ENCODE results near the gene PPP1R14B. TPM values are rescaled to one million over a fixed set of nuclear protein-coding genes. Genes with fewer than 3 reads are reported as not detected.

PPP1R14B gene
- total RNA-seq, 2 experiments from 2014 or later = 142 to 177 TPM

- Mint-ChIP-seq H3K27ac (no peak overlapping the region), H3K9me3 (ENCODE audit: low read depth) (no peaks in the 10 kb centered on the region), H3K4me3 (no peak overlapping the region), H3K27me3 (no peaks in the 10 kb centered on the region), H3K36me3 (peaks cover 14% of the 10 kb centered on the region), H3K4me1 (peaks cover 13% of the 10 kb centered on the region)
- ATAC-seq = no peak
- DNase-seq = no peak
- CTCF ChIA-PET = interaction anchor here (0.7 to 3.6 kb wide), 3 partner anchors 11 to 18 kb away, joined by 3 to 28 read pairs (median 3); partner anchors contain the start of gene PLCB3
These were observed 15.7 kb upstream of the PPP1R14B start for GRCh38 chr11:64262271-64263002.

- DNase-seq (no peak), ATAC-seq (no peak)
- H3K36me3 Mint-ChIP-seq = peaks cover 14% of the 10 kb centered on the region
- CTCF ChIA-PET = interaction anchor here (0.7 to 2.3 kb wide), 3 partner anchors 11 to 17 kb away, joined by 3 to 7 read pairs (median 3); partner anchors contain the start of gene PLCB3
- no peak overlapping the region for H3K4me3 Mint-ChIP-seq
- no peaks in the 10 kb centered on the region for H3K27me3 Mint-ChIP-seq
- peaks cover 11% of the 10 kb centered on the region for H3K4me1 Mint-ChIP-seq
- no peaks in the 10 kb centered on the region for H3K9me3 Mint-ChIP-seq (ENCODE audit: low read depth)
- no peak overlapping the region for H3K27ac Mint-ChIP-seq
These were observed 14.9 kb upstream of the PPP1R14B start for GRCh38 chr11:64261556-64262080.

- peak; percentile 18 for ATAC-seq
- H3K27me3 Mint-ChIP-seq = no peaks in the 10 kb centered on the region
- CTCF ChIA-PET = interaction anchor here (1.3 to 2.3 kb wide), 2 partner anchors 8 to 10 kb away, joined by 4 to 7 read pairs; no protein-coding TSS in a partner anchor
- H3K4me3 Mint-ChIP-seq = no peak overlapping the region
- H3K36me3 Mint-ChIP-seq = peaks cover 16% of the 10 kb centered on the region
- peak overlapping the region; percentile 13 for H3K27ac Mint-ChIP-seq
- peaks cover 11% of the 10 kb centered on the region for H3K4me1 Mint-ChIP-seq
- no peak for DNase-seq
- H3K9me3 Mint-ChIP-seq (ENCODE audit: low read depth) = no peaks in the 10 kb centered on the region
These were observed 13.5 kb upstream of the PPP1R14B start for GRCh38 chr11:64260147-64260708.

- H3K9me3 Mint-ChIP-seq (ENCODE audit: low read depth) = no peaks in the 10 kb centered on the region
- DNase-seq = no peak
- peaks cover 11% of the 10 kb centered on the region for H3K4me1 Mint-ChIP-seq
- no peaks in the 10 kb centered on the region for H3K27me3 Mint-ChIP-seq
- peak overlapping the region; percentile 49 for H3K27ac Mint-ChIP-seq
- no peak for ATAC-seq
- H3K36me3 Mint-ChIP-seq = peaks cover 17% of the 10 kb centered on the region
- no peak overlapping the region for H3K4me3 Mint-ChIP-seq
- CTCF ChIA-PET = interaction anchor here (1.2 to 2.3 kb wide), 3 partner anchors 8 to 52 kb away, joined by 3 to 7 read pairs (median 4); no protein-coding TSS in a partner anchor
These were observed 12.9 kb upstream of the PPP1R14B start for GRCh38 chr11:64259533-64260067.

GRCh38 chr11:64258946-64259532 is 12.3 kb upstream of the PPP1R14B start:
- no peak for DNase-seq
- H3K27me3 Mint-ChIP-seq = no peaks in the 10 kb centered on the region
- CTCF ChIA-PET = interaction anchor here (1.1 to 1.7 kb wide), 4 partner anchors 9 to 69 kb away, joined by 3 to 6 read pairs (median 3); no protein-coding TSS in a partner anchor
- H3K4me1 Mint-ChIP-seq = peaks cover 13% of the 10 kb centered on the region
- peaks cover 17% of the 10 kb centered on the region for H3K36me3 Mint-ChIP-seq
- no peaks in the 10 kb centered on the region for H3K9me3 Mint-ChIP-seq (ENCODE audit: low read depth)
- H3K27ac Mint-ChIP-seq = no peak overlapping the region
- no peak for ATAC-seq
- H3K4me3 Mint-ChIP-seq = no peak overlapping the region

- Mint-ChIP-seq H3K36me3 (peaks cover 17% of the 10 kb centered on the region), H3K4me1 (peaks cover 19% of the 10 kb centered on the region), H3K9me3 (ENCODE audit: low read depth) (no peaks in the 10 kb centered on the region), H3K27me3 (no peaks in the 10 kb centered on the region), H3K4me3 (no peak overlapping the region), H3K27ac (no peak overlapping the region)
- DNase-seq (no peak), ATAC-seq (no peak)
- CTCF ChIA-PET = interaction anchor here (1.0 to 1.7 kb wide), 5 partner anchors 8 to 69 kb away, joined by 3 to 6 read pairs (median 3); partner anchors contain the start of gene FKBP2
These were observed 11.6 kb upstream of the PPP1R14B start for GRCh38 chr11:64258356-64258755.

GRCh38 chr11:64256300-64256699 is 9.6 kb upstream of the PPP1R14B start:
- H3K27ac Mint-ChIP-seq = no peak overlapping the region
- peaks cover 25% of the 10 kb centered on the region for H3K4me1 Mint-ChIP-seq
- DNase-seq (no peak), ATAC-seq (no peak)
- no peaks in the 10 kb centered on the region for H3K9me3 Mint-ChIP-seq (ENCODE audit: low read depth)
- H3K36me3 Mint-ChIP-seq = peaks cover 9% of the 10 kb centered on the region
- CTCF ChIA-PET = interaction anchor here (1.0 to 1.5 kb wide), 3 partner anchors 12 to 52 kb away, joined by 3 to 5 read pairs (median 5); no protein-coding TSS in a partner anchor
- no peak overlapping the region for H3K4me3 Mint-ChIP-seq
- no peaks in the 10 kb centered on the region for H3K27me3 Mint-ChIP-seq

- no peak for ATAC-seq
- Mint-ChIP-seq H3K27ac (no peak overlapping the region), H3K4me1 (peaks cover 27% of the 10 kb centered on the region)
These were observed 8.7 kb upstream of the PPP1R14B start for GRCh38 chr11:64255135-64256128.

GRCh38 chr11:64254326-64254725 is 7.6 kb upstream of the PPP1R14B start:
- Mint-ChIP-seq H3K4me1 (peaks cover 24% of the 10 kb centered on the region), H3K27me3 (no peaks in the 10 kb centered on the region), H3K4me3 (no peak overlapping the region), H3K36me3 (peaks cover 5% of the 10 kb centered on the region), H3K27ac (no peak overlapping the region), H3K9me3 (ENCODE audit: low read depth) (no peaks in the 10 kb centered on the region)
- ATAC-seq (no peak), DNase-seq (no peak)
- CTCF ChIA-PET = interaction anchor here (0.9 to 1.9 kb wide), 4 partner anchors 12 to 50 kb away, joined by 4 to 7 read pairs (median 5); partner anchors contain the start of gene BAD

More at GRCh38 chr11:64255135-64256128, 8.7 kb upstream of the PPP1R14B start:
- Mint-ChIP-seq H3K4me3 (no peak overlapping the region), H3K36me3 (peaks cover 9% of the 10 kb centered on the region), H3K9me3 (ENCODE audit: low read depth) (no peaks in the 10 kb centered on the region), H3K27me3 (no peaks in the 10 kb centered on the region)
- CTCF ChIA-PET = interaction anchor here (1.0 to 1.6 kb wide), 4 partner anchors 11 to 51 kb away, joined by 3 to 7 read pairs (median 5); no protein-coding TSS in a partner anchor
- DNase-seq = no peak

- H3K4me3 Mint-ChIP-seq = no peak overlapping the region
- H3K27ac Mint-ChIP-seq = no peak overlapping the region
- CTCF ChIA-PET = interaction anchor here (0.9 to 1.9 kb wide), 4 partner anchors 13 to 49 kb away, joined by 4 to 7 read pairs (median 5); partner anchors contain the start of gene BAD
- H3K27me3 Mint-ChIP-seq = no peaks in the 10 kb centered on the region
- H3K4me1 Mint-ChIP-seq = peaks cover 21% of the 10 kb centered on the region
- DNase-seq = no peak
- ATAC-seq = no peak
- H3K36me3 Mint-ChIP-seq = peaks cover 4% of the 10 kb centered on the region
- H3K9me3 Mint-ChIP-seq (ENCODE audit: low read depth) = no peaks in the 10 kb centered on the region
These were observed 6.7 kb upstream of the PPP1R14B start for GRCh38 chr11:64253481-64253880.

- no peak overlapping the region for H3K4me3 Mint-ChIP-seq
- no peak overlapping the region for H3K27ac Mint-ChIP-seq
- DNase-seq = no peak
- ATAC-seq = no peak
- no peaks in the 10 kb centered on the region for H3K9me3 Mint-ChIP-seq (ENCODE audit: low read depth)
- H3K4me1 Mint-ChIP-seq = peaks cover 23% of the 10 kb centered on the region
- H3K27me3 Mint-ChIP-seq = no peaks in the 10 kb centered on the region
- CTCF ChIA-PET = interaction anchor here (1.1 to 4.7 kb wide), 6 partner anchors 11 to 48 kb away, joined by 5 to 68 read pairs (median 19); partner anchors contain the start of genes BAD, FKBP2 and GPR137
- peaks cover 4% of the 10 kb centered on the region for H3K36me3 Mint-ChIP-seq
These were observed 6.3 kb upstream of the PPP1R14B start for GRCh38 chr11:64253043-64253442.

All from activated CD8-positive, alpha-beta memory T cell treated with anti-CD3 and anti-CD28 coated beads, Interleukin-2, amount 10 ng/mL, durations not matched to agents 7 days and 5 days (primary cell).